Measurements from ENCODE around the gene KCTD13.

KCTD13 gene

DNA sequence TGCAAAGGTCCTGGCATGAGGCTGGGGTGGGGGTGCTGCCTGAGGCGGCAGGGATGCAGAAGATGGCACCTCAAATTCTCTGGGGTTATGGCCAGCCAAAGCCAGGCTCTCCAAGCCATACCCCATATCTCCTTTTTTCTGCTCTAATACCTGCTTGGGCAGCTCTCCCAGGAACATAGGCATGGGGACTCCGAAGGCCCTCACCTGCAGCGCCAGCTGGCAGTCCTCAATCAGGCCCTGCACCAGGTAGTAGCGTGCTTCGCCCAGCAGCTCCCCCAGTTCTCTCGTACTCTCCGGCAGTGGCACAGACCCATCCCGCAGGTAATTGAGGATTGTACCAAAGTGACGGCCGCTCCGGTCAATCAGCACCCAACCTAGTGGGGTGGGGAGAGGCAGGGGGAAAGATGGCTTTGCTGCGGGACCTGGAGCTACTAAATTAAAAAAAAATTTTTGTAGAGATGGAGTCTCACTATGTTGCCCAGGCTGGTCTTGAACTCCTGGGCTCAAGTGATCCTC lies 3.0 kb downstream of the KCTD13 start:
- ChIA-PET CTCF (interaction anchor here (0.9 to 1.4 kb wide), 2 partner anchors 9 to 83 kb away, joined by 3 to 6 read pairs; no protein-coding TSS in a partner anchor), POLR2A (no interaction called here)
- TF ChIP-seq, protein P1, sequence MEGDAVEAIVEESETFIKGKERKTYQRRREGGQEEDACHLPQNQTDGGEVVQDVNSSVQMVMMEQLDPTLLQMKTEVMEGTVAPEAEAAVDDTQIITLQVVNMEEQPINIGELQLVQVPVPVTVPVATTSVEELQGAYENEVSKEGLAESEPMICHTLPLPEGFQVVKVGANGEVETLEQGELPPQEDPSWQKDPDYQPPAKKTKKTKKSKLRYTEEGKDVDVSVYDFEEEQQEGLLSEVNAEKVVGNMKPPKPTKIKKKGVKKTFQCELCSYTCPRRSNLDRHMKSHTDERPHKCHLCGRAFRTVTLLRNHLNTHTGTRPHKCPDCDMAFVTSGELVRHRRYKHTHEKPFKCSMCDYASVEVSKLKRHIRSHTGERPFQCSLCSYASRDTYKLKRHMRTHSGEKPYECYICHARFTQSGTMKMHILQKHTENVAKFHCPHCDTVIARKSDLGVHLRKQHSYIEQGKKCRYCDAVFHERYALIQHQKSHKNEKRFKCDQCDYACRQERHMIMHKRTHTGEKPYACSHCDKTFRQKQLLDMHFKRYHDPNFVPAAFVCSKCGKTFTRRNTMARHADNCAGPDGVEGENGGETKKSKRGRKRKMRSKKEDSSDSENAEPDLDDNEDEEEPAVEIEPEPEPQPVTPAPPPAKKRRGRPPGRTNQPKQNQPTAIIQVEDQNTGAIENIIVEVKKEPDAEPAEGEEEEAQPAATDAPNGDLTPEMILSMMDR (IDR thresholded peaks at IDR 0.05; ENCODE audit: control extremely low read depth, extremely low read depth, low read depth, missing control alignments), result no peak
- DNase-seq (ENCODE audit: extremely low spot score), result no peak

DNA sequence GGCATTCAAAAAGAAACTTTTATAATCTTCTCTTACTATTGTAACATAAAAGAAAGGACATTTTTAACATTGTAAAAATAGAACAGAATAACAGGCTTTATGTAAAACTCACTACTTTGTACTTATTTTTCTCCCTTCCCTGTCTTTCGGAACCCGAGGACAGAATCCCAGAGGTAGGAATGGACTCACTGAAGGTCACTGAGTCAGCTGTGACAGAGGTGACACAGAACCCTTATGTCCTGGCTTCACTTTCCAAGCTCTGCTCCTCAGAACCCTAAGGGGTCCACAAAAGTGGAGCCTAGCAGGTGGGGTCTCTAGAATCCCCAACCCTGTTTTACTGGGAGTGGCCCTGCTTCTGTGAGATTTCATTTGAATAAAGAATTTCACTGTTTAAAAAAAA lies 3.7 kb downstream of the KCTD13 start:
- CTCF ChIA-PET, result interaction anchor here (0.9 to 1.4 kb wide), 2 partner anchors 8 to 83 kb away, joined by 3 to 6 read pairs; no protein-coding TSS in a partner anchor
- no peak for DNase-seq (ENCODE audit: extremely low spot score)
- POLR2A ChIA-PET, result no interaction called here
- TF ChIP-seq, protein P1 (IDR thresholded peaks at IDR 0.05; ENCODE audit: control extremely low read depth, extremely low read depth, low read depth, missing control alignments), result no peak

DNA sequence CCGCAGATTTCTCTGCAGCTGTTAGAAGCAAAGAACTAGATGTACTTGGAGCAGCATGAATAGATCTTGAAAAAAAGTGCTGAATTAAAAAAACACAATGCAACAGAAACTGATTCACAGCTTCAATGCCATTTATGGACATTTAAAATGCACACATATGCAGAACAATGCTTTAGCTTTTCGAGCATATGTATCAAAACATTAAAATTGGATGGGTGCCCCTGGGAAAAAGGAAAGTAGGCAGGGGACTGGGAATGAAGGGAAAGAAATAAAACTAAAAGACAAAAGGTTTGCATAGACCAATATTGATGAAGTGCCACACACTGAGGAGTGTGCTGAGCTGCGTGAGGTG lies 5.0 kb downstream of the KCTD13 start:
- DNase-seq (ENCODE audit: extremely low spot score), result no peak
- TF ChIP-seq, protein P1 (IDR thresholded peaks at IDR 0.05; ENCODE audit: control extremely low read depth, extremely low read depth, low read depth, missing control alignments), result no peak
- ChIA-PET POLR2A (interaction anchor here (0.6 to 0.9 kb wide), 2 partner anchors 117 to 923 kb away, joined by 3 read pairs; no protein-coding TSS in a partner anchor), CTCF (interaction anchor here (1.3 to 1.7 kb wide), 2 partner anchors 12 to 85 kb away, joined by 4 read pairs; no protein-coding TSS in a partner anchor)

DNA sequence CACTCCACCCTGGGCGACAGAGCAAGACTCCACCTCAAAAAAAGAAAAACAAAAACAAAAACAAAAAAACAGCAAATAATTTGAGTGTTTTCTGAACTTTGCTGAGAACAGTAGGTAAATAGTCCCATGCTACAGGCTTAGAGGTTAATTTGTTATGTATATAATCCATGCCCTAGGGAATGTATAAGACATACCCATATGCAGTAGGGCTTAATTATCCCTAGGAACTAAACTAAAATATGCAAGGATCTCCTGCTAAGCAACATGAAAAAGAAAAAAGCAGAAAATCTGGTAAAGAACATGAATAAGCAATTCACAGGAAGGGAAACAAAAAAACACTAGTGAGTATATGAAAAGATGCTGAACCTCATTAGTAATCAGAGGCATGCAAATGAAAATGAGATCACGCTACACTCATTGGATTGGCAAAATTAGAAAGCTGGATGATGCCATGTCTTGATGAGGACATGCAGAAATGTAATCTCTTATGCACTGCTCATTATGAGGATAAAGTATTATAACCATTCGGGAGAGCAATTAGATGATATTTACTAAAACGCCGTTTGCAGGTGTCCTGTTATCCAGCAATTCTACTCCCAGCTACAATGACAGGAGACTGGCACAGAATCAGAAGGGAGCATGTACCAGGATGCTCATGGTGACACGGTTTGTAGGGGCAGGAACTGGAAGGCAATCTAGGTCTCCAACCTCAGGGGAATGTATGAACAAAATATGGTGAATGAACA lies 5.6 kb downstream of the KCTD13 start:
- TF ChIP-seq, protein P1 (IDR thresholded peaks at IDR 0.05; ENCODE audit: control extremely low read depth, extremely low read depth, low read depth, missing control alignments), result no peak
- no peak for DNase-seq (ENCODE audit: extremely low spot score)
- ChIA-PET CTCF (interaction anchor here (1.3 to 1.7 kb wide), 2 partner anchors 12 to 86 kb away, joined by 4 read pairs; no protein-coding TSS in a partner anchor), POLR2A (interaction anchor here (0.9 kb wide), 1 partner anchor 116 kb away, joined by 3 read pairs; no protein-coding TSS in a partner anchor)

DNA sequence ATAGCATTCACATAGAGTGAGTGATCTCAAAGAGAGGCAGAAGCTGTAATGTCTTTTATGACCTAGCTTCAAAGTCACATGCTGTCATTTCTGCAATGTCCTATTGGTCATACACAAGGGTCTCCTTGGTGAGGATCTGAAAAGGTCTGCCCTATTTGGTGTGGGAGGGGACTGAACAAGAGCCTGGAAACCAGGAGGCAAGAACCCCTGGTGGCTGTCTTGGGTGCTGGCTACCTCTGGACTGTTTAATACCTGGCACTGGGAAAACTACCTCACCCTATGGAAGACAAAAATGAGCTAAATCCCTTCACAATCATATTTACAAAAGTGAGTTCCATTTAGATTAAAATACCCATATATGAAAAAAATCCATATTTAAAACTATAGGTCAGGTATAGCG lies 9.0 kb downstream of the KCTD13 start:
- ChIA-PET POLR2A (no interaction called here), CTCF (interaction anchor here (1.1 to 1.7 kb wide), 4 partner anchors 9 to 68 kb away, joined by 3 to 7 read pairs (median 6); partner anchors contain the start of genes ASPHD1, KCTD13 and TMEM219)
- TF ChIP-seq, protein P1 (IDR thresholded peaks at IDR 0.05; ENCODE audit: control extremely low read depth, extremely low read depth, low read depth, missing control alignments), result no peak
- no peak for DNase-seq (ENCODE audit: extremely low spot score)

DNA sequence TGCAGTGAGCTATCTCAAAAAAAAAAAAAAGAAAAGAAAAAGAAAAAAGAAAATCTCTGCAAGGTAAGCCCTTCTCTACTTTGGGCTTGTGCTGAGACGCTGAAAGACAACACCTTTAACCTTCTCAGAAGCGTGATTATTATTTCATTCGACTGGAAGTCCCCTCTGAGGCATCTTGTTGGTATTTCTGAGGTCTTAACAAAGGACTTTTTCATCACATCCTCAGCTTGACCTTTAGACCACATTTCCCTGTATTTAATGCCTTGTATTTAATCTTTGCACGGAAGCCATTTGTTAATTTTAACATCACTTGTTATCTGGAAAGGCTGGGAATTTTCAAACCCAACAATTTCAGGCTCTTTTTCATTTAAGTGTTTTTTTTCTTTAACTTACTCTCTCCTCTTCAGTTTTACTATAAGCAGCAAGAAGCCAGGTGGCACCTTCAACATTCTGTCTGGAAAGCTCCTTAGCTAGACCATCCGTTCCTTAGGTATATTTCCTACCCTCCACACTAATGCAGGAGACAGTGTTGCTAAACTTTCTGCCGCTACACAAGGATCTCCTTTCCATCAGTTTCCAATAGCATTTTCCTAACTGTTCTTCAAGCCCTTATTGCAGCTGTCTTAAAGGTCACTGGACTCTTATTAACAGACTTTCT lies 10.3 kb downstream of the KCTD13 start:
- ChIA-PET POLR2A (no interaction called here), CTCF (interaction anchor here (1.0 to 2.0 kb wide), 3 partner anchors 15 to 37 kb away, joined by 3 to 6 read pairs (median 5); partner anchors contain the start of gene ASPHD1)
- TF ChIP-seq, protein P1 (IDR thresholded peaks at IDR 0.05; ENCODE audit: control extremely low read depth, extremely low read depth, low read depth, missing control alignments), result no peak
- no peak for DNase-seq (ENCODE audit: extremely low spot score)

Data from GM10248 (cell line).